HepG2 (cell line): ENCODE data around the gene BPHL. TPM values are rescaled to one million over a fixed set of nuclear protein-coding genes. Genes with fewer than 3 reads are reported as not detected.

Experiments
- ATAC-seq: fragments of 200-7000 bp; cut with Tn5 transposase; 3 replicates; pipeline ENCODE4 v1.9.1; 2020; ENCODE audit warnings: mild to moderate bottlenecking, moderate library complexity
- BruUV-seq: library from RNA; stranded (reverse); fragments of 400-500 nt; replicated peaks from 2 replicates; lab custom pipeline; 2021; lab: Mats Ljungman, UMichigan
- CTCF ChIA-PET: fragments of 300-600 bp; formaldehyde crosslinking; extraction: SDS; loops from one replicate; lab custom pipeline; 2021; ENCODE audit warnings: low total read pairs, inconsistent platforms, low intra/inter-chr PET ratio; lab: Yijun Ruan, JAX
- POLR2A ChIA-PET: fragments of 350-600 bp; sonication (Branson Sonifier 250); formaldehyde crosslinking; loops from one replicate; lab custom pipeline; 2020; ENCODE audit warnings: antibody characterized with exemption, inconsistent platforms; lab: Yijun Ruan, JAX
- DNase-seq: peaks from one replicate; pipeline ENCODE4 v3.0.0-alpha.2; 2015; ENCODE audit warnings: low spot score
- FAIRE-seq: peaks from 3 replicates; lab custom pipeline; 2011; peaks lifted over from hg19 to GRCh38; lab: Jason Lieb, UNC
- H2AFZ ChIP-seq: one replicate; pipeline ENCODE4 v1.6.1; 2011; ENCODE audit warnings: low read length, inconsistent platforms
- H3K27ac ChIP-seq: fragments of 300-600 bp; 3 replicates; pipeline ENCODE4 v1.8.0; 2011; ENCODE audit warnings: mixed run types, mild to moderate bottlenecking, mixed read lengths, low read length, inconsistent platforms; ENCODE audit not compliant: insufficient read depth; ENCODE audit errors: extremely low read length
- H3K27me3 ChIP-seq, 2 experiments: fragments of 200-600 bp in 1 of 2; 2 replicates in 1 of 2; 3 replicates in 1 of 2; pipeline versions ENCODE4 v1.6.0 to v1.8.0; 2011; ENCODE audit warnings: low read length in 2 of 2, mild to moderate bottlenecking in 2 of 2, moderate library complexity in 2 of 2, inconsistent platforms in 1 of 2; ENCODE audit not compliant: insufficient read depth in 2 of 2, control insufficient read depth in 1 of 2
- H3K36me3 ChIP-seq, 2 experiments: fragments of 200-600 bp in 1 of 2; replicated peaks in 1 of 2; 2 replicates in 1 of 2; 3 replicates in 1 of 2; pipeline versions ENCODE4 v1.5.1 to v1.8.0; 2011; ENCODE audit warnings: low read length in 2 of 2, inconsistent platforms in 1 of 2; ENCODE audit not compliant: insufficient read depth in 2 of 2, control insufficient read depth in 1 of 2
- H3K4me1 ChIP-seq: 2 replicates; pipeline ENCODE4 v1.5.1; 2012; ENCODE audit warnings: low read length, inconsistent platforms; ENCODE audit not compliant: insufficient read depth
- H3K4me2 ChIP-seq: 2 replicates; pipeline ENCODE4 v1.6.0; 2011; ENCODE audit warnings: low read depth, low read length, inconsistent platforms
- H3K4me3 ChIP-seq, 3 experiments: fragments of 200-600 bp in 1 of 3; sonication (generic), shearing (Covaris generic) in 1 of 3; replicated peaks in 1 of 3; 2 replicates each; pipeline ENCODE4 v1.5.1; 2011 to 2016; ENCODE audit warnings: low read length in 3 of 3, inconsistent platforms in 2 of 3, low read depth in 2 of 3, mild to moderate bottlenecking in 2 of 3, control low read depth in 1 of 3, mixed read lengths in 1 of 3; ENCODE audit not compliant: insufficient read depth in 1 of 3
- H3K79me2 ChIP-seq: one replicate; pipeline ENCODE4 v1.6.1; 2011; ENCODE audit warnings: low read length, inconsistent platforms; ENCODE audit not compliant: insufficient read depth
- H3K9ac ChIP-seq: 2 replicates; pipeline ENCODE4 v1.6.0; 2011; ENCODE audit warnings: mild to moderate bottlenecking, low read depth, low read length, inconsistent platforms; ENCODE audit not compliant: insufficient read depth
- H3K9me3 ChIP-seq: 2 replicates; pipeline ENCODE4 v1.5.1; 2012; ENCODE audit warnings: mild to moderate bottlenecking, low read length
- H4K20me1 ChIP-seq: 2 replicates; pipeline ENCODE4 v1.6.0; 2011; ENCODE audit warnings: inconsistent platforms, mild to moderate bottlenecking, low read length, moderate library complexity; ENCODE audit not compliant: insufficient read depth
- DMAP1 ChIP-seq: IDR thresholded peaks from 2 replicates; pipeline ENCODE4 v1.6.1; 2016
- ELF1 ChIP-seq: sonication (generic); formaldehyde crosslinking; IDR thresholded peaks from 2 replicates; pipeline ENCODE4 v1.4.0; 2020; ENCODE audit warnings: missing genetic modification reagents
- MAFK ChIP-seq, 2 experiments: IDR thresholded peaks in 1 of 2; conservative IDR thresholded peaks in 1 of 2; 2 replicates each; pipeline ENCODE4 v1.6.1; 2011; ENCODE audit warnings: improper control_type of control experiment in 2 of 2, low read length in 2 of 2
- PAWR ChIP-seq: sonication (generic); formaldehyde crosslinking; IDR thresholded peaks from 2 replicates; pipeline ENCODE4 v1.4.0; 2020; ENCODE audit warnings: missing genetic modification reagents, mild to moderate bottlenecking, borderline replicate concordance
- PREB ChIP-seq: sonication (generic); formaldehyde crosslinking; IDR thresholded peaks from 2 replicates; pipeline ENCODE4 v1.4.0; 2020; ENCODE audit warnings: missing genetic modification reagents
- RBFOX2 ChIP-seq: fragments of 200-400 bp; formaldehyde crosslinking; IDR thresholded peaks from 2 replicates; pipeline ENCODE4 v1.6.1; 2017; ENCODE audit warnings: low read depth, mild to moderate bottlenecking, low read length
- ZBTB39 ChIP-seq: sonication (generic); formaldehyde crosslinking; IDR thresholded peaks from 2 replicates; pipeline ENCODE4 v1.5.0; 2020; ENCODE audit warnings: missing genetic modification reagents
- ZFP36L1 ChIP-seq: sonication (generic); formaldehyde crosslinking; IDR thresholded peaks from 2 replicates; pipeline ENCODE4 v1.8.0; 2022; ENCODE audit warnings: mild to moderate bottlenecking, missing genetic modification reagents, moderate library complexity
- ZFY ChIP-seq: sonication (generic); formaldehyde crosslinking; IDR thresholded peaks from 2 replicates; pipeline ENCODE4 v1.4.0; 2020; ENCODE audit warnings: missing genetic modification reagents
- ZMYM3 ChIP-seq: sonication (generic); formaldehyde crosslinking; IDR thresholded peaks from 2 replicates; pipeline ENCODE4 v1.5.1; 2020; ENCODE audit warnings: mild to moderate bottlenecking, missing genetic modification reagents
- ZNF124 ChIP-seq: sonication (generic); formaldehyde crosslinking; IDR thresholded peaks from 2 replicates; pipeline ENCODE4 v1.4.0; 2020; ENCODE audit warnings: missing genetic modification reagents
- ZNF224 ChIP-seq: sonication (generic); formaldehyde crosslinking; IDR thresholded peaks from 2 replicates; pipeline ENCODE4 v1.5.0; 2020; ENCODE audit warnings: mild to moderate bottlenecking, missing genetic modification reagents
- ZNF30 ChIP-seq: sonication (generic); formaldehyde crosslinking; IDR thresholded peaks from 2 replicates; pipeline ENCODE4 v1.5.0; 2020; ENCODE audit warnings: mild to moderate bottlenecking, missing genetic modification reagents
- ZNF512 ChIP-seq: sonication (generic); formaldehyde crosslinking; IDR thresholded peaks from 2 replicates; pipeline ENCODE4 v1.4.0; 2020; ENCODE audit warnings: mild to moderate bottlenecking, missing genetic modification reagents
- ZSCAN31 ChIP-seq: sonication (generic); formaldehyde crosslinking; IDR thresholded peaks from 2 replicates; pipeline ENCODE4 v1.5.0; 2020; ENCODE audit warnings: low read depth, mild to moderate bottlenecking, missing genetic modification reagents
- ZZZ3 ChIP-seq: sonication (generic); formaldehyde crosslinking; IDR thresholded peaks from 2 replicates; pipeline ENCODE4 v1.4.0; 2020; ENCODE audit warnings: missing genetic modification reagents, mild to moderate bottlenecking, borderline replicate concordance
- WGBS: methylation state at CpG from one replicate; pipeline ENCODE4 v1.1.6; 2017; ENCODE audit warnings: low lambda C conversion rate; 5-methylcytosine and 5-hydroxymethylcytosine counted together
- in situ Hi-C: cut with HindIII; loops from 2 replicates; pipeline ENCODE4 v1.10.0; 2017; ENCODE audit warnings: low pct_unique_long_range_greater_than_20kb; ENCODE audit not compliant: extremely low pct_ligation_motif_present
- intact Hi-C: fragments of 100-400 bp; cut with micrococcal nuclease; formaldehyde crosslinking; loops from one replicate; pipeline ENCODE4 v1.10.0; 2022; ENCODE audit not compliant: unreplicated experiment
- polyA plus RNA-seq, 8 experiments: library from polyadenylated mRNA; depleted of rRNA in 3 of 8; stranded (reverse) in 7 of 8; unstranded in 1 of 8; fragments of >200 nt; fragmentation: Illumina TruSeq in 4 of 8; extraction: Trizol in 4 of 8; gene quantifications; 2 replicates each; pipeline versions ENCODE4 v1.2.1 to v1.2.3, GENCODE V29; 2011 to 2016; ENCODE audit warnings: low read depth in 4 of 8, missing spikeins in 1 of 8, mixed read lengths in 1 of 8; ENCODE audit not compliant: insufficient read depth in 1 of 8
- total RNA-seq, 5 experiments: library from RNA; depleted of rRNA; stranded (reverse); fragments of >200 nt; fragmentation: Illumina TruSeq; extraction: Trizol; gene quantifications; 2 replicates each; pipeline ENCODE4 v1.2.3, GENCODE V29; 2016; ENCODE audit warnings: low read depth in 1 of 5

BPHL gene
- total and polyA plus RNA-seq, 2 of the 13 experiments (the other 11 are each of a cell fraction or from before 2014, with no cell fraction given): 37.8 to 39.5 TPM

- TF ChIP-seq ZNF512: 0 out of 2 replicates have a peak, but pooled peaks have one; percentile 58
- TF ChIP-seq RBFOX2: no peak
- TF ChIP-seq ZMYM3 (CRISPR knock-in tag): peak; percentile 87
- no peak for TF ChIP-seq ZZZ3
- no peak for TF ChIP-seq ZBTB39
- no peak for TF ChIP-seq ZNF224 (CRISPR knock-in tag)
- TF ChIP-seq, all 625 proteins: peak for 9
Observed at GRCh38 chr6:3162067-3162497, 43.6 kb downstream of the BPHL start (continued).

GRCh38 chr6:3162565-3163247, 44.2 kb downstream of the BPHL start:
- peak overlapping the region; percentile 89 for H3K27ac ChIP-seq
- H3K4me3 ChIP-seq: peak overlapping the region; percentile 67 to 84 (median 72)
- TSS peak; percentile 95 for BruUV-seq
- no peaks in the 10 kb centered on the region for H3K27me3 ChIP-seq
- DNase-seq: peak; percentile 80
- H3K4me2 ChIP-seq: peak overlapping the region; percentile 93
- H3K36me3 ChIP-seq: no peaks in the 10 kb centered on the region
- H3K4me1 ChIP-seq: peaks cover 71% of the 10 kb centered on the region
- POLR2A ChIA-PET: interaction anchor here (0.6 to 2.0 kb wide), 22 partner anchors 9 to 858 kb away, joined by 3 to 17 read pairs (median 5); partner anchors contain the start of genes BPHL and PSMG4
- peak overlapping the region; percentile 42 for H2AFZ ChIP-seq
- CTCF ChIA-PET: interaction anchor here (2.4 kb wide), 1 partner anchor 36 kb away, joined by 12 read pairs; no protein-coding TSS in a partner anchor
- peak; percentile 91 for ATAC-seq
- in situ Hi-C loops: no loop called here
- H3K9me3 ChIP-seq: no peaks in the 10 kb centered on the region
- intact Hi-C loops: loop anchor here (1.0 to 2.0 kb wide), 3 partner anchors 36 to 88 kb away; no protein-coding TSS in a partner anchor
- no peaks in the 10 kb centered on the region for H4K20me1 ChIP-seq
- 1% methylated on average over 18 of the region's 74 CpGs for WGBS
- no peak for FAIRE-seq
- H3K79me2 ChIP-seq: no peaks in the 10 kb centered on the region
- peak overlapping the region; percentile 81 for H3K9ac ChIP-seq
- TF ChIP-seq PREB (CRISPR knock-in tag) (no peak), ZNF30 (CRISPR knock-in tag) (no peak), DMAP1 (CRISPR knock-in tag) (peak; percentile 85), ELF1 (CRISPR knock-in tag) (peak; percentile 51), ZNF124 (CRISPR knock-in tag) (0 out of 2 replicates have a peak, but pooled peaks have one; percentile 65), ZFY (CRISPR knock-in tag) (peak; percentile 57; the same call in 1 of the 2 replicates), PAWR (CRISPR knock-in tag) (0 out of 2 replicates have a peak, but pooled peaks have one; percentile 43), MAFK (conservative IDR thresholded peaks at IDR 0.05 in 1 of 2, IDR thresholded peaks at IDR 0.05 in 1 of 2; ENCODE audit: low read length in 2 of 2) (no peak), ZSCAN31 (CRISPR knock-in tag) (peak; percentile 82; the same call in 1 of the 2 replicates), ZFP36L1 (CRISPR knock-in tag) (no peak)
